Sciatic nerve (tissue), 1 donor: Measurements from ENCODE around the gene BCAR3. TPM values are rescaled to one million over a fixed set of nuclear protein-coding genes. Genes with fewer than 3 reads are reported as not detected.

Source experiments
- total RNA-seq: library from RNA; stranded (reverse); fragmentation: NEBNext Ultra II Directional; extraction: Animal tissue kit (Norgen Biotek cat#: 25700); gene quantifications from one replicate; pipeline ENCODE4 v1.2.1, GENCODE V29; 2021
- donor health status: DM: no; HTN: no; CAD: no.

The BCAR3 gene
- total RNA-seq, 1 donor from 2014 or later = 35.9 TPM

Other genes starting within 250 kb of the BCAR3 start
- gene FNBP1L, start 233.7 kb downstream of the BCAR3 start, total RNA-seq = 25.5 TPM
- 52.1 TPM for gene DNTTIP2, start 197.4 kb upstream of the BCAR3 start, total RNA-seq
- gene GCLM, start 227.6 kb upstream of the BCAR3 start, total RNA-seq = 20.1 TPM